HT-29 (cell line): ENCODE data around the gene FADS1. TPM values are rescaled to one million over a fixed set of nuclear protein-coding genes. Genes with fewer than 3 reads are reported as not detected.

Experiments used
- DNase-seq: peaks from one replicate; pipeline ENCODE4 v3.0.0-alpha.2; 2015; ENCODE audit warnings: low spot score
- total RNA-seq: library from RNA; depleted of rRNA; stranded (reverse); fragments of >200 nt; shearing (Covaris generic); gene quantifications from 2 replicates; pipeline ENCODE4 v1.2.3, GENCODE V29; 2014

FADS1 gene
- total RNA-seq, 1 experiment from 2014 or later: 9.4 TPM

DNA sequence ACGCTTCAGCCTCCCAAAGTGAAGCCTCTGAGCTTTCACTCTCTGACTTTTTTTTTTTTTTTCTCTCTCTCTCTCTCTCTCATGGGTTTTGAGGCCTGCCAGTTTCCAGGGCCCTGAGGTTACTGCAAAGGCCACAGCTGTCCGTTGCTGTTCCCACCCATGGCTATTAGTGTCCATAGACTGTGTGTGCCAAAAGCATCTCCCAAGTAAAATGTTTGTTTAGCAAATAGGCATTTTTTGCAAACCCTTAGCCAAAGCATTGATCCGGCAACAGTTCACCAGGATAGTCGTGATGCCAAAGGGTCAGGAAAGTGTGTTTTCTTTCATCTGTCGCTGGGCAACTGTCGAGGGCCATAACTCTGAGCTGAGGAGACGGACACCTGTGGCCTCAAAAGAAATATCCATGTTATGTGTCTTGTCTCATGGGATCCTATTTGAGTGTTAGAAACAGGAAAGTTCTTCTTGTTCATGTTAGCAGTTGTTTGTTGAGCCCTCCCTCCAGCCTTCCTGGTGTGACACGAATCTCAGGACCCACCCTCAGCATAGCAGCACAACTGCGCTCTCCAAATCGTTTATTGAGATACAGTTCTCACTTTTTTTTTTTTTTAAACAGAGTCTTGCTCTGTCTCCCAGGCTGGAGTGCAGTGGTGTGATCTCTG lies 29.7 kb upstream of the FADS1 start:
- no peak for DNase-seq

DNA sequence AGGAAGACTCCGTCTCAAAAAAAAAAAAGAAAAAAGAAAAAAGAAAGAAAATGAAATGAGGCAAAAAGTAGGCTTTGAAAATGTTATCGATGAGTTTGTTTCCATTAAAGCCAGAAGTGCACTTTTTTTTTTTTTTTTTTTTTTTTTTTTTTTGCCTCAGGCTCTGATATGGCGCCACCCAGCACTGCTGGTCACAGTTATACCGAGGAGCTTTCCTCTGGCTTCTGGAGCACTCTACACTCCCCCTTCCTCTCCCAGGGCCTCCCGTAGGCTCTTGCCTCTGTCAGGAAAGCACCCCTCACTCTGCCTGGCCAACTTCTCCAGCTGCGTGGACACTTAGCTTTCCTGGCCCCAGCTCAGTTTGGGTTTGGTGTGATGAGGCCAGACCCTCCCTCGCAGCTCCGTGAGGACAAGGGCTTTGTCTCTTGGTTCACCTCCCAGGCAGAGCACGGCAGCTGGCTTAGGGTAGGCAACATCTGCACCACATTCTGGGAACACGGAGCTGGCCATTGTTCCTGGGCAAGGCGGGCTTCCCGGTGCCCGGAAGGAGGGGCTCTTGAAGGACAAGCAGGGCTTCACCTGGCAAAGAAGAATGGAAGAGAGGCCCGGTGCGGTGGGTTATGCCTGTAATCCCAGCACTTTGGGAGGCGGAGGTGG lies 28.2 kb upstream of the FADS1 start:
- no peak for DNase-seq

DNA sequence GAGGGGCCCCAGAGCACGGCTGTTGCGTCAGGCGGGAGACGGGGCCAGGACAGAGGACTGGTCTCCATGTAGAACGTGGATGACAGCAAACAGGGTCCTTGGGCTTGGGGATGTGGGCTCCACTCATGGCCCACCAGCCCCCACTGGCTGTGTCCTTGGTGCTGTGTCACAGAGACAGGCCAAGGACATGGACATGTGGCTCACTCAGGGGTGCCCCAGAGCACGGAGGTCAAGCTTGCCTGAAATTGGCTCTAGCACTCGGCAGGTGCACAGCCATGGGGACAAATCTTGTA lies 25.7 kb upstream of the FADS1 start:
- DNase-seq: no peak

DNA sequence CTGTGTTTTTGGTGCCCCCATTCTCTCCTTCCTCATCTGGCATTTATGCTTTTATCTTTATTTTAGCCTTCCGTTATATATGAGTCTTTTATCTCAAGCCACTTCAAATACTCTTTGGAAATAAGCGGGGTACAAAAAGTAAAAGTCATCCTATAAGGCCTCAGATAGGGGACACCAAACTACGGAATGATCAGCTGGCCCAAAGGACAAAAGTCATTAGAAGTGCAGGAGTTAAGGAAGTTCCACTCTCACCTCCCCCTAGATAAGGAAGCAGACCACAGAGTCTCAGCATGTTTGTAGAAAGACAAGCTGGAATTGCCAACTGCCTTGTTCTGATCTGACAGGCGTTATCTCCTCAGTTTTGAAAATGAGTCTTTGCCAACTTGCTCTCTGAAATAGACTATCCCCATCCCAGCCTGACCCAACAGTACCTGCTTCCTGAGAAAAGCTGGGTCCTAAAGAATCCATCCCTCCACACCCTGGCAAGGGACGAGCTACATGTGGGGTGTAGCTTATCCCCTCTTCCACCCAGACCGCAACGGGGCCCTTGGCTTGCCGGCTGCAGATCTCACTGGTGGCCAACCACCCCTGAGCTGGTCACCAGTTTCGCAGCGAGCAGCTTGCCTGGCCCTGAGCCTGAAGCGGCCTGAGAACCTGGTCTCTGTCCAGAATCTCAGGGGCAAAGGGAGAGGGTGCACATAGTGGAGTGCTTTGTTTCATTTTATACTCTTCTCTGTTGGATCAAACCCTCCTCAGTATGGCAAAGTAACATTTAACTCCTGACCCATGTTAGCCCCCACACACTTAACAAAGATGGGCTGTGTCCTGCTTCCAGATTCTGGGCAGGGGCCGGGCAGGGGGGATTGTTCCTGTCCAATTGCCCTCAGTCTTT lies 25.1 kb upstream of the FADS1 start:
- no peak for DNase-seq

DNA sequence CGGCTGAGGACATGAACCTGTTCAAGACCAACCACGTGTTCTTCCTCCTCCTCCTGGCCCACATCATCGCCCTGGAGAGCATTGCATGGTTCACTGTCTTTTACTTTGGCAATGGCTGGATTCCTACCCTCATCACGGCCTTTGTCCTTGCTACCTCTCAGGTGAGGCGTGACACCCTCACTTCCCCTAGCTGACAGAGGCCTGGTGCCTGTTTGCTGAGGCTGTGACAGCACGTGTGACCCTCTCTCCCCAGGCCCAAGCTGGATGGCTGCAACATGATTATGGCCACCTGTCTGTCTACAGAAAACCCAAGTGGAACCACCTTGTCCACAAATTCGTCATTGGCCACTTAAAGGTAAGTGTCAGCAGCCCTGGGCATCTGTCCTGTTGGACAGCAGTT lies 23.6 kb upstream of the FADS1 start:
- DNase-seq: no peak

DNA sequence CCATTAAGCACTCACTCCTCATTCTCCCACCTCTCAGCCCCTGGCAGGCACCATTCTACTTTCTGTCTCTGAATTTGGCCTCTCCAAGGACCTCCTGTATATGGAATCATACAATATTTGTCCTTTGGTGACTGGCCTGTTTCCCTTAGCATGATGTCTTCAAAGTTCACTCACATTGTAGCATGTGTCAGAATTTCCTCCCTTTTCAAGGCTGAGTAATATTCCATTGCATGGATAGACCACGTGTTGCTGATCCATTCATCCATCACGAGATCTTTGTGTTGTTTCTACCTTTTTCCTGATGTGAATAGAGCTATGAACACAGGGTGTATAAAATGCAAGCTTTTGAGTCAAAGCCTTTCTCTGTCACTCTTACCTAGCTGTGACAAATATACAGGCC lies 22.9 kb upstream of the FADS1 start:
- no peak for DNase-seq

DNA sequence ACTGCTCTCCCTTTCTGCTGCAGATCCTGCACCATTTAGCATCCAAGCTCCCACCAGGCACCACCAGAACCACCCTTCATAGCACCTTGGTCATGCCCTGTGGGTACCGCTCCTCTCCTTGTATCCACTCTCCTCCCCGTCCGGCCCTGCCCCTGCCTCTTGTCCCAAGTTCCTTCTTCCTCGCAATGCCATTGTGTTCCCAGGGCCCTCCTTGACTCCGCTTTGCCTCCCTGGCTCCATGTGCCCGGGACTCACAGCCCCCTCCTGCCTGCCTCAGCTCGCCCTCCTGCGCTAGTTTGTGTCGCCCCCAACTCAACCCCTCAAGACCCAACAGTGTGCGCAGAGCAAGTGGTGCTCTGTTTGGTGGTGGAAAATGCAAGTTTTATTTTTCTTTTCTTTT lies 22.1 kb upstream of the FADS1 start:
- no peak for DNase-seq

DNA sequence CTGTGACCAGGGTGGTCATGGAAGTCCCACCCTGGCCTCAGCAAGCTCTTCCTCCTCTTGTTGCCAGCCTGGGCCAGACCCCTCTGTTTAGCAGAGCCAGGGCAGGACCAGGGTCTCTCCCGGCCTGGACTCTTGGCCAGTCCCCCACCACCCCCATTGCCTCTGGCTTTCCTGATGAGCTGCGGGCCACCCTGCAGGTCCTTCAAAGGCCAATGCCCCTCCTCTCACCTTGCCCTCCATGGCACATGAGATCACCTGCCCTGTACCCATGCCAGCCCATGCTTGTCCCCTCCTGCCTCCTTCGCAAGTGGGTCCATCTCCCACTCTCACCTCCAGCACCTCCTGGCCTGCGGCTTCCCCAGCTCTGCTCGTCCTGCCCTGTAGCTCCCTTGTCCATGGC lies 21.7 kb upstream of the FADS1 start:
- no peak for DNase-seq

DNA sequence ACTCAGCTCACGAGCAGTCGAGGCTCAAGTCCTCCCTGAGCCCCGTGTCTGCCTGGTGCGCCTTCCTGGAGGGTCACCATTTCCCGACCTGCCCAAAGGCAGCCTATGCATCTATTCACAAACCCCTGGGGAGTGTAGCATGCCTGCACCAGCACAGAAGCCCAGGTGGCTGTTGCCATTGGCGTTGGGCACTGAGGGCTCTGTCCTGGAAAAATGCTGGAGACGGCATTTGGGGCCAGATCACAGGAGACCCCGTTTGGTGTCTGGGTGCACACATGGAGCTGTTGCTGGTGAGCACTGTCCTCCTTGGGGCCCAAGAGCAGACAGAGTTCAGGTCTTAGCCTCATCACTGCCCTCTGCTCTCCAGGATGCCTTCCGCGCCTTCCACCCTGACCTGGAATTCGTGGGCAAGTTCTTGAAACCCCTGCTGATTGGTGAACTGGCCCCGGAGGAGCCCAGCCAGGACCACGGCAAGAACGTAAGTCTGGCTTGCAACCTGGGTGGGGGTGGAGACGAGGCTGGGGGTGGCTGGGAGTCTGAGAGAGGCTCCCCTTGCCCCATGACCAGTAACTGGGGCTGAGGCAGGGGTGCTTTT lies 20.7 kb upstream of the FADS1 start:
- no peak for DNase-seq

DNA sequence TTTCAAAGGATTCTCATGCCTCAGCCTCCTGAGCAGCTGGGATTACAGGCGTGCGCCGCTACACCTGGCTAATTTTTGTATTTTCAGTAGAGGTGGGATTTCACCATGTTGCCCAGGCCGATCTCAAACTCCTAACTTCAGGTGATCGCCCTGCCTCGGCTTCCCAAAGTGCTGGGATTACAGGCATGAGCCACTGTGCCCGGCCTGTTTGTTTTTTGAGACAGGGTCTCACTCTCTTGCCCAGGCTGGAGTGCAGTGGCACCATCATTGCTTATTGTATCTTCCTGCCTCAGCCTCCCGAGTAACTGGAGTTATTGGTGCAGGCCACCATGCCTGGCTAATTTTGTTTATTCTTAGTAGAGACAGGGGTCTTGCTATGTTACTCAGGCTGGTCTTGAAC lies 19.4 kb upstream of the FADS1 start:
- DNase-seq: no peak

DNA sequence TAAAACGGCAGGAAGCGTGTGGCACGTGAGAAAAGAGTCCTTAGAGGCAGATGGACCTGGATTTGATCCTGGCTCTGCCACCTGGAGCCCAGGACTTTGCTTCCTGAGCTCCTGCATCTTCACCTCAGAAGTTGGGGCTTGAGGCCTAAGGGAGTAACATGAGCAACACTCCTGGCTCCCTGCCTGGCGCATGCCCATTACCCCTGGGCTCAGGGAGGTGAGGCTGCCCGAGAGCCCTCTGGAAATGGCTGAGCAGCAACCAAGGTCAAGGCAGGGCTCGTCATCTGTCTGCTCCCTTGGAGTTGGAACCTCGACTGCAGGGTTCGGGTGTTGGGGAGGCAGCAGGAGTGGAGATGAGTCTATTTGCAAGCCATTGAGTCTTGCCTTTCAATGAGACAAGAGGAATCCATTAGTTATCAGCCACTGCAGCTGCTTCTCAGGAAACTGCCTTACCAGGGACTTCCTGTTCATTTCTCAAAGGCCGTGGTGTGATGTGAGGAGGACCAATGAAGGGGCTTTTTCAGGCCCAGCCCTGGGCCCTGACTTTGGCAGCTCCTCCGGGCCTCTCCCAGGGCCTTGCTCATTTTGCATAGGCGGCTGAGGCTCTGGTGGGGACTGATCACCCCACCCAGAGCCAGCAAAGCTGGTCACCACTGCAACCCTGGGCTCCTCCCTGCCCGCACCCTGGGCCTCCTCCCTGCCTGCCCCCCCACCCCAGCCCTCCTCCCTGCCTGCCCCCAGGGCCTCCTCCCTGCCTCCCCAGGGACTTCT lies 17.7 kb upstream of the FADS1 start:
- DNase-seq: no peak

DNA sequence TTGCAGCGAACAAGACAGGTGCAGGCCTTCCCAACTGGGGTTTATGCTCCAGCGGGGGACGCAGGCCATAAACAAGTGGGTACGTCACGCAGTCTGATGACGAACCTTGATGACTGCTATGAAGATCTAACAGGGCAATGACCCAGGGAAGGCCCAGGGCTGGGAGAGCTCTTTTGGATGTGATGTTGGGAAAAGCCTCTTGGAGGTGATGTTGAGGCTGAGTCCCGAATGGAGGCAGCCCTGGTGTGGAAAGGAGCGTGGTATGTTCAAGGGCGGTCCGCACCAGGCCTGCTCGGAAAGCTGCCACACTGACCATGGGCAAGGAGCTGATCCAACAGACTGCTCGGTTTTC lies 17.1 kb upstream of the FADS1 start:
- no peak for DNase-seq

DNA sequence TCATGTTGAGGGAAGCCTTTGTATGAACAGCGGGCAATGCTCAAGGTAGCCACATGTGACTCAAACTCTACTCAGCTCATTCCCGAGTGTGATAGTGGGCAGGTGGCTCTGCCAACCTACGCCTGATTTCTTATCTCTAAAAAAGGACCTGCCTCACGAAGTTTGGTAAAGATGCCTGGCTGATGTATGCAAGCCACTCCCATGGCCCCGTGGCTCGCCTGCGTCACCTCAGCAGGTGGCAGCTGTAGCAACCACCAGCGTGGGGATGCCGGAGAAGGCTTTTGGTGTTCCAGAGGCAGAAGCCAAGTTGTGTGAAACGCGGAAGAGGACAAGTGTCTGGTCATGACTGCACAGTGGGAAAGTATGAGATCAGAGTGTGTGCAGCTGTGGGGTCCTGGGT lies 16.7 kb upstream of the FADS1 start:
- DNase-seq: no peak

DNA sequence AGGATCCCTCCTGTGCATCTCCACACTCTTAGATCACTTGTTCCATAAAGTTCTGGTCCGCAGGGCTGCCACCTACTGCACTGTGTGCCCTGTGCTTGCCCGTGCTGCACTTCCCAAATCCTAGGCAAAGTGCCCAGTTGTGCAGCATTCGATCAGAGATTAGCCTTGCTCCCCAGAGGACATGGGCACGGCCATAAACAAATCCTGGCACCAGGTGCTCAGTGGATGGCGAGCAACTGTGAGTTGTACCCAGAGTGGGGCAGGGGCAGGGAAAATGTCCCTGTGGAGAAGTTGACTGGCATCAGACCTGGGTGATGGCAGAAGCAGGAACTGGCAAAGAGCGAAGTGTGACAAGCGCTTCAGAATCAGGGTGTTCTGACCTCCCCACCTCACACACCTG lies 16.0 kb upstream of the FADS1 start:
- DNase-seq: no peak

DNA sequence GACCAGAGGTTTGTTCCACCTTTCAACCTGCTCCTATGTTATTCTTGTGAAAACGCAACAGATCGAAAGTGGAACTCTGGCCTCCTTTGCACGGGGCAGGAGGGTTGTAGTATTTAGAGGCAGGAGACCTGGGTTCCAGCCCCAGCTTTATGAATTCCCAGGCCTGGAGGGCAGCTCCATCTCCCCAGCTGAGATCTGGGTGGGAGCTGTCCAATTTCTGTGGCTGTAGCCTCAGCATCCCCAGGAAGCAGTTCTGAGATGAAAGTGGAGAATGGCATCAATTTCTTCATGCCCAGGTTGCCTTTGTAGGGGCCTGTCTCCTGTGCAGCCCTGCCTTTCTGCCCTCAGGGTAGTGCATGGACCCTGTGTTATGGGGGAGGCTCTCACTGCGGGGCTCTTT lies 15.4 kb upstream of the FADS1 start:
- no peak for DNase-seq

DNA sequence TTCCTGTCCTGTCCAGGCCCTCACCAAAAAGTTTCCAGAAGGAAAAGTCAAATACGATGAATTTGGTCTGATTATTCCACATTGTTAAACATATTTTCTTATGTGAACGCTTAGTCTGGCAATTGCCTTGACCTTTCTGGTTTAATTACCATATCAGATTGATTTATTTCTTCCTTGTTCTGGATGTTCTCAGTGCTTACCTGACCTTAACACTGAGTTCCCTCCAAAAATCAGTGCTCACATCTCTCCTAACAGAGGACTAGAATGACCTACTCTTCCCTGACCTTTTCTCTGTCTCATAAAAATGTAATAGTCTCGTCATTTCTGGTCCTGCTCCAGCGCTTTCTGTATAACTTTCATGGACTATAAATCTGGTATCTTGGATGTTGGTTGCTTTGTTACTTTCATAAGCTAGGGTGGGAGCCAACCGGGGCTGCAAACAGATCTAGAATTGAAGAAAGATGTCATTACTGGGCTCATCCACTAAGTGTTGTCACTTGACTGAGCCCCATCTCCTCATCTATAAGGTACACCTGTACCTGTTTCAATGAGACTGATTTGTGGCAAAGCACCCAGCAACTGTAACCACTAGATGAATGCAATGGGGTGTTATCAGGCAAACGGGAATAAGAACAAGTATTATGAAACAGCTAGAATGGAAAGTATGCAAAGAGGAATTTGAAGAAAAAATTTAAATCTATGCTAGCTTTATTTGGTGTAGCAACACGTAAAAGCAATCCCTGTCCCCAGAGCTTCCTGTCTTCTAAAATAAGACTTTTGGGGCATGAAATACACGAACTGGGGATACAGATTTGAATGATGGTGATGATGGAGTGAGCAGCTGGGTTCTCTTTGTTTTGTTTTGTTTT lies 13.7 kb upstream of the FADS1 start:
- no peak for DNase-seq

DNA sequence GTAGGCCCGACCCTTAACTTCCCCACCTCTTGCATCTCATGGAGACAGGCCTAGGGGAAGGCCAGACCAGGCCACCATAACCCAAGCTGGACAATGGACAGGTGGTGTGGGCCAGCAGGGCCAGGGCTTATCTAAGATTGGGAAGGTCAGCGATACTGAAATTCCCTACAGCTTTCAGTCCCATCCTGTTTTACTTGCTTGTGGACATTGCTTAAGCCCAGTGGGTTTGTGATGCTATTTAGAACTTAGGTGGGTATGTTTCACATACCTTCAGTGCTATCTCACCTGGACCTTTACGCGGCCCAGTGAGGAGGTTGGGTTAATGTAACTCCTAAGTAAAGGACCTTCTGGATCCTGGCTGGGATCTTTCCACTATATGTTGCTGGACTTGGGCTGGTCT lies 13.0 kb upstream of the FADS1 start:
- DNase-seq: no peak

DNA sequence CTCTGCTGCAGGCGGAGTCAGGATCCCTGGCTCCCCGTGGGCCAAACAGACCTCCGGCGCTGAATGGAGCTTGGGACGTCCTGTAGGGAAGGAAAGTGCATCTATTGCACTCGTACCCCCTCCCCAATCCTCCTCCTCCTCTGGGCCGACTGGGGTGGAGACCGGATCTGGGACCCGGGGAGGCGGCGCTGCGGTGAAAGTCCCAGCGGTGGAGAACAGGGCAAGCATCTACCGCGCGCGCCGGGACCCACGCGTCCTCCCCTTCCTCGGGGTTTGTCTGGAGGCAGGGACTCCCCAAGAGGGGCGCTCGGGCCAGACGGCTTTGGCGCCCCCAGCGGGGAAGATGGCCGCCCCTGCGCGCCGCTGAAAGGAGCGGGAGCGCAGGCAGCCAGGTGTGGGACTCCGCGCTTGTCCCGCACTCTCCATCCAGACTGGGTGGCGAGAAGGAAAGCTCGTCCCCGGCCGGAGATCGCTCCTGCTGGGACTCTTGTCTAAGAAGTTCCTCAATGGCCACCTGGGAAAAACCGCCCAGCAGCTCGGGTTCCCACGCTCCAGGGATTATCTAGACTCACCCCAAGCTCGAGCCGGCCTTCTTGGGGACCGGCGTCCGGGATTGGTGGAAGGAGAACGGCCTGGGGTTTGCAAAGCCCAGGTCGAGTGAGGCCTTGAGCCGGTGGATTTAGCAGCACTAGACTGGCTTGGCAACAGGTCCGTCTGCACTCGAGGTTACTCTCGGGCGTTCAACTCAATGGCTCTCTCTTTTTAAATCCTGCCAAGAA lies 12.0 kb upstream of the FADS1 start:
- DNase-seq: no peak

DNA sequence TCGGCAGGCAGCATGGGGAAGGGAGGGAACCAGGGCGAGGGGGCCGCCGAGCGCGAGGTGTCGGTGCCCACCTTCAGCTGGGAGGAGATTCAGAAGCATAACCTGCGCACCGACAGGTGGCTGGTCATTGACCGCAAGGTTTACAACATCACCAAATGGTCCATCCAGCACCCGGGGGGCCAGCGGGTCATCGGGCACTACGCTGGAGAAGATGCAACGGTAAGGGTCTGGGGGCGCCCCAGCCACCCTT lies 11.5 kb upstream of the FADS1 start:
- no peak for DNase-seq

DNA sequence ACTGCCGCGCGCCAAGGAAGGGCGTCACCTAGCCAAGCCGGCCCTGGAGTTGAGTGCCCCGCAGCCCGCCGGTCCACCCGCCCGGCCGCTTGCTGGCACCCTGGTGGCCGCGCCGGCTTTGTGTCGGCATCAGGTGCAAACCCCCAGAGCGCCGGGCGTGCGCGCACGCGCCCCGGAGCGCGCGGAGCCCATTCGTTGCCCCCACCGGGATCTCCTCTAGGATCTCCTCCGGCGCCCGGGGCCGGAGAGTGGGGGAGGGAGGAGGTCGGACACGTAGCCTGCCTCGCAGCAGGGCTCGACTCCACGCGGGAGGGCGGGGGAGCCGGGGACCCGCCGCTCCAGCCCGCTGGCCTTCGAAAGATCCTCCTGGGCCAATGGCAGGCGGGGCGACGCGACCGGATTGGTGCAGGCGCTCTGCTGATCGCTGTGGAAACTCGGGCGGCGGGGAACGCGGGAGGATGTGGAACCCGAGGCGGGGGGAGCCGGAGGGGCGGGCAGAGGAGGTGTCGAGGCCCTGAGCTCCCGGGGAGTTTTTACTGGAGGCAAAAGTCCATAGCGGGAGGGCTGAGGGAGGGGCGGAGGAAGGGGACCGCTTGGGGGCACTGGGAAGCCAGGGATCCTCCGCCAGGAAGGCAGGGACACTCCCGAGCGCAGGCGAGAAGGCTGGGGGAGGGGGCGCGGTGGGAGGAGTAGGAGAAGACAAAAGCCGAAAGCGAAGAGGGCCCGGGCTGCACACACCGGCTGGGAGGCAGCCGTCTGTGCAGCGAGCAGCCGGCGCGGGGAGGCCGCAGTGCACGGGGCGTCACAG lies 11.0 kb upstream of the FADS1 start, which contains the start of gene FADS2:
Gene FADS2, plus strand, starts transcription at position 730 of the 808 bp plus-strand sequence. CDS start 91 bp downstream, outside the sequence.
- no peak for DNase-seq
